K562 (cell line): ENCODE results near the gene ITGB6. TPM values are rescaled to one million over a fixed set of nuclear protein-coding genes. Genes with fewer than 3 reads are reported as not detected.

Source experiments
- ATAC-seq: fragments of 200-7000 bp; cut with Tn5 transposase; 3 replicates; pipeline ENCODE4 v1.9.1; 2020; ENCODE audit warnings: moderate library complexity
- BruUV-seq: library from RNA; stranded (reverse); fragments of 400-500 nt; replicated peaks from 2 replicates; lab custom pipeline; 2021; lab: Mats Ljungman, UMichigan
- CTCF ChIA-PET: fragments of 300-600 bp; formaldehyde crosslinking; extraction: SDS; loops from one replicate; lab custom pipeline; 2021; ENCODE audit warnings: low intra/inter-chr PET ratio; lab: Yijun Ruan, JAX
- POLR2A ChIA-PET: fragments of 300-600, 350-650 bp; sonication (Branson Sonifier 250); formaldehyde crosslinking; extraction: SDS; loops from one replicate; lab custom pipeline; 2021; ENCODE audit warnings: antibody characterized with exemption, inconsistent platforms; lab: Yijun Ruan, JAX
- DNase-seq, 4 experiments: peaks; one replicate each; pipeline versions ENCODE4 v3.0.0 to v3.0.0-alpha.2; 2011 to 2018; ENCODE audit warnings: low spot score in 3 of 4, mixed read lengths in 3 of 4; ENCODE audit errors: extremely low read depth in 1 of 4
- FAIRE-seq: peaks from 2 replicates; lab custom pipeline; 2011; peaks lifted over from hg19 to GRCh38; lab: Jason Lieb, UNC
- H2AFZ ChIP-seq: 2 replicates; pipeline ENCODE4 v1.6.0; 2011; ENCODE audit warnings: low read depth, low read length, control low read depth, inconsistent platforms
- H3K27ac ChIP-seq: fragments of 200-600 bp; 3 replicates; pipeline ENCODE4 v1.8.0; 2011; ENCODE audit warnings: low read depth, mild to moderate bottlenecking, control low read depth, inconsistent platforms, low read length, moderate library complexity, mixed read lengths; ENCODE audit errors: extremely low read depth
- H3K27me3 ChIP-seq, 2 experiments: fragments of 300-600 bp in 1 of 2; 2 replicates in 1 of 2; 3 replicates in 1 of 2; pipeline versions ENCODE4 v1.6.0 to v1.8.0; 2011; ENCODE audit warnings: inconsistent platforms in 2 of 2, low read length in 2 of 2, mild to moderate bottlenecking in 1 of 2, mixed read lengths in 1 of 2, moderate library complexity in 1 of 2; ENCODE audit not compliant: control insufficient read depth in 2 of 2, insufficient read depth in 2 of 2
- H3K36me3 ChIP-seq: fragments of 300-600 bp; 3 replicates; pipeline ENCODE4 v1.8.0; 2011; ENCODE audit warnings: mild to moderate bottlenecking, low read length, inconsistent platforms; ENCODE audit not compliant: control insufficient read depth, insufficient read depth
- H3K4me1 ChIP-seq, 2 experiments: fragments of 200-600 bp in 1 of 2; replicated peaks in 1 of 2; 2 replicates in 1 of 2; 3 replicates in 1 of 2; pipeline versions ENCODE4 v1.5.1 to v1.8.0; 2011; ENCODE audit warnings: inconsistent platforms in 2 of 2, low read length in 2 of 2, mild to moderate bottlenecking in 1 of 2, mixed read lengths in 1 of 2, moderate library complexity in 1 of 2; ENCODE audit not compliant: control insufficient read depth in 2 of 2, insufficient read depth in 2 of 2
- H3K4me2 ChIP-seq: 2 replicates; pipeline ENCODE4 v1.6.1; 2011; ENCODE audit warnings: low read length, control low read depth, inconsistent platforms, mixed read lengths; ENCODE audit not compliant: insufficient read depth
- H3K4me3 ChIP-seq: fragments of 200-600 bp; sonication (generic), shearing (Covaris generic); 2 replicates; pipeline ENCODE4 v1.5.1; 2016; ENCODE audit warnings: control low read depth, inconsistent platforms
- H3K79me2 ChIP-seq: fragments of 200-600 bp; 3 replicates; pipeline ENCODE4 v1.8.0; 2011; ENCODE audit warnings: low read length, inconsistent platforms; ENCODE audit not compliant: control insufficient read depth, insufficient read depth
- H3K9ac ChIP-seq, 2 experiments: 2 replicates each; pipeline versions ENCODE4 v1.6.0 to v1.6.1; 2011; ENCODE audit warnings: low read depth in 2 of 2, low read length in 2 of 2, control low read depth in 1 of 2, inconsistent platforms in 1 of 2, mild to moderate bottlenecking in 1 of 2, mixed read lengths in 1 of 2; ENCODE audit not compliant: insufficient read depth in 1 of 2
- H3K9me1 ChIP-seq: one replicate; pipeline ENCODE4 v1.6.0; 2011; ENCODE audit warnings: inconsistent platforms, mild to moderate bottlenecking, low read length, moderate library complexity; ENCODE audit not compliant: control insufficient read depth, insufficient read depth
- H3K9me3 ChIP-seq: replicated peaks from 2 replicates; pipeline ENCODE4 v1.5.1; 2011; ENCODE audit warnings: low read depth, low read length, inconsistent platforms; ENCODE audit not compliant: control insufficient read depth, insufficient read depth
- H4K20me1 ChIP-seq: replicated peaks from 2 replicates; pipeline ENCODE4 v1.6.1; 2011; ENCODE audit warnings: low read length, inconsistent platforms, mixed read lengths; ENCODE audit not compliant: control insufficient read depth, insufficient read depth
- BCL6 ChIP-seq: fragments of 250-450 bp; sonication (Bioruptor Pico); IDR thresholded peaks from 2 replicates; pipeline ENCODE4 v1.4.0; 2020
- ESRRA ChIP-seq: fragments of 450-650 bp; IDR thresholded peaks from 2 replicates; pipeline ENCODE4 v1.6.1; 2014; ENCODE audit warnings: low read depth, mild to moderate bottlenecking, moderate library complexity, borderline replicate concordance
- HSF4 ChIP-seq: fragments of 250-450 bp; sonication (Bioruptor Pico); IDR thresholded peaks from 2 replicates; pipeline ENCODE4 v2.1.2; 2022; ENCODE audit warnings: mild to moderate bottlenecking, moderate library complexity, borderline replicate concordance
- MCM5 ChIP-seq: fragments of 450-650 bp; IDR thresholded peaks from 2 replicates; pipeline ENCODE4 v1.6.1; 2016; ENCODE audit warnings: low read depth
- MED1 ChIP-seq: sonication (generic); formaldehyde crosslinking; IDR thresholded peaks from 2 replicates; pipeline ENCODE4 v1.8.1; 2023; ENCODE audit warnings: missing genetic modification reagents, borderline replicate concordance
- MEF2A ChIP-seq: IDR thresholded peaks from 2 replicates; pipeline ENCODE4 v1.6.1; 2011; ENCODE audit warnings: low read depth, mild to moderate bottlenecking, low read length, moderate library complexity; ENCODE audit not compliant: control insufficient read depth
- MTF1 ChIP-seq: fragments of 250-450 bp; sonication (Bioruptor Pico); IDR thresholded peaks from 2 replicates; pipeline ENCODE4 v1.9.0; 2021; ENCODE audit warnings: moderate library complexity, mild to moderate bottlenecking, inconsistent platforms, borderline replicate concordance
- NR2C2 ChIP-seq, 2 experiments: fragments of 200-800 bp in 1 of 2; sonication (Bioruptor generic) in 1 of 2; sonication (generic) in 1 of 2; formaldehyde crosslinking in 1 of 2; IDR thresholded peaks; 2 replicates each; pipeline versions ENCODE4 v1.6.1 to v1.8.0; 2016 to 2022; ENCODE audit warnings: mild to moderate bottlenecking in 1 of 2, missing compliant biosample characterization in 1 of 2, missing genetic modification characterization in 1 of 2, missing genetic modification reagents in 1 of 2
- SAFB2 ChIP-seq: fragments of 200-400 bp; formaldehyde crosslinking; IDR thresholded peaks from 2 replicates; pipeline ENCODE4 v1.6.1; 2018; ENCODE audit warnings: borderline replicate concordance, low read length, low read depth, moderate library complexity; ENCODE audit not compliant: severe bottlenecking
- SFPQ ChIP-seq: fragments of 200-400 bp; formaldehyde crosslinking; IDR thresholded peaks from 2 replicates; pipeline ENCODE4 v1.6.1; 2017; ENCODE audit warnings: mild to moderate bottlenecking, low read depth, low read length, moderate library complexity
- ZBTB11 ChIP-seq, 3 experiments: fragments of 200-800 bp in 1 of 3; fragments of 250-450 bp in 1 of 3; fragments of 450-650 bp in 1 of 3; sonication (Bioruptor Pico) in 1 of 3; sonication (Bioruptor generic) in 1 of 3; formaldehyde crosslinking in 1 of 3; IDR thresholded peaks; 2 replicates each; pipeline versions ENCODE4 v1.6.1 to v1.8.0; 2016 to 2022; ENCODE audit warnings: mild to moderate bottlenecking in 2 of 3, missing genetic modification characterization in 2 of 3, missing compliant biosample characterization in 1 of 3, moderate library complexity in 1 of 3
- ZBTB43 ChIP-seq: sonication (generic); formaldehyde crosslinking; IDR thresholded peaks from 2 replicates; pipeline ENCODE4 v1.8.0; 2023; ENCODE audit warnings: mild to moderate bottlenecking, missing genetic modification reagents
- WGBS: fragments of 100-300 bp; shearing (Covaris generic); methylation state at CpG from one replicate; pipeline ENCODE4 v1.1.6; 2016; ENCODE audit warnings: low coverage, mixed read lengths; ENCODE audit not compliant: insufficient coverage; ENCODE audit errors: missing lambda C conversion rate; 5-methylcytosine and 5-hydroxymethylcytosine counted together
- in situ Hi-C: fragments of 300-500 bp; cut with MboI; formaldehyde crosslinking; loops from 4 replicates; pipeline ENCODE4 v1.15.0; 2018; ENCODE audit warnings: inconsistent platforms, mixed read lengths
- intact Hi-C: fragments of 100-400 bp; cut with micrococcal nuclease; formaldehyde crosslinking; loops from 2 replicates; pipeline ENCODE4 v1.14.2; 2022
- polyA plus RNA-seq, 8 experiments: library from polyadenylated mRNA; depleted of rRNA in 4 of 8; stranded (reverse) in 5 of 8; unstranded in 3 of 8; fragments of >200 nt; fragmentation: Nextera tagmentation in 2 of 8; fragmentation: Illumina TruSeq in 1 of 8; extraction: Ambion mirVana in 2 of 8; extraction: Trizol in 1 of 8; gene quantifications; 2 replicates each; pipeline versions ENCODE4 v1.2.1 to v1.2.3, GENCODE V29; 2011 to 2014; ENCODE audit warnings: inconsistent platforms in 1 of 8, missing spikeins in 1 of 8
- total RNA-seq, 7 experiments: library from RNA; depleted of rRNA in 6 of 7; stranded (reverse); fragments of >200 nt in 6 of 7; fragmentation: Illumina TruSeq in 2 of 7; extraction: Trizol in 2 of 7; gene quantifications; 2 replicates each; pipeline versions ENCODE4 v1.2.1 to v1.2.3, GENCODE V29; 2011 to 2021; ENCODE audit warnings: low replicate concordance in 1 of 7

The ITGB6 gene
- total and polyA plus RNA-seq, 9 of the 15 experiments (the other 6 are each of a cell fraction or from before 2014, with no cell fraction given): 0.18 TPM; not detected in 8

GRCh38 chr2:160232905-160233475 is 32.9 kb upstream of the ITGB6 start:
- no peak overlapping the region for H2AFZ ChIP-seq
- H3K4me2 ChIP-seq: no peak overlapping the region
- H3K9me1 ChIP-seq: no peaks in the 10 kb centered on the region
- BruUV-seq: no TSS peak
- H3K36me3 ChIP-seq: no peaks in the 10 kb centered on the region
- no peaks in the 10 kb centered on the region for H3K4me1 ChIP-seq
- H4K20me1 ChIP-seq: no peaks in the 10 kb centered on the region
- CTCF ChIA-PET: no interaction called here
- intact Hi-C loops: no loop called here
- no peaks in the 10 kb centered on the region for H3K79me2 ChIP-seq
- H3K9me3 ChIP-seq: no peaks in the 10 kb centered on the region
- no peak overlapping the region for H3K27ac ChIP-seq
- H3K9ac ChIP-seq: no peak overlapping the region
- 0% methylated on average over 3 of the region's 3 CpGs for WGBS
- no peak for FAIRE-seq
- ATAC-seq: no peak
- DNase-seq: no peak
- in situ Hi-C loops: no loop called here
- POLR2A ChIA-PET: interaction anchor here (0.6 kb wide), 1 partner anchor 753 kb away, joined by 3 read pairs; no protein-coding TSS in a partner anchor
- no peak overlapping the region for H3K4me3 ChIP-seq
- no peak for TF ChIP-seq MED1 (CRISPR knock-in tag)
- TF ChIP-seq ZBTB43: no peak
- no peak for TF ChIP-seq MCM5
- TF ChIP-seq BCL6 (CRISPR knock-in tag): no peak
- TF ChIP-seq HSF4 (CRISPR knock-in tag): no peak
- TF ChIP-seq ZBTB11 (CRISPR knock-in tag; IDR thresholded peaks at IDR 0.05): no peak
- no peak for TF ChIP-seq SFPQ
- no peak for TF ChIP-seq SAFB2
- no peak for TF ChIP-seq NR2C2 (CRISPR knock-in tag; IDR thresholded peaks at IDR 0.05)
- TF ChIP-seq NR2C2 (tag; IDR thresholded peaks at IDR 0.05): no peak
- TF ChIP-seq MTF1 (CRISPR knock-in tag): no peak
- no peak for TF ChIP-seq MEF2A
- no peak for TF ChIP-seq ESRRA
- TF ChIP-seq, all 486 proteins: peak for 0
- no peaks in the 10 kb centered on the region for H3K27me3 ChIP-seq
